ENCODE results near the gene DNASE2.

DNA sequence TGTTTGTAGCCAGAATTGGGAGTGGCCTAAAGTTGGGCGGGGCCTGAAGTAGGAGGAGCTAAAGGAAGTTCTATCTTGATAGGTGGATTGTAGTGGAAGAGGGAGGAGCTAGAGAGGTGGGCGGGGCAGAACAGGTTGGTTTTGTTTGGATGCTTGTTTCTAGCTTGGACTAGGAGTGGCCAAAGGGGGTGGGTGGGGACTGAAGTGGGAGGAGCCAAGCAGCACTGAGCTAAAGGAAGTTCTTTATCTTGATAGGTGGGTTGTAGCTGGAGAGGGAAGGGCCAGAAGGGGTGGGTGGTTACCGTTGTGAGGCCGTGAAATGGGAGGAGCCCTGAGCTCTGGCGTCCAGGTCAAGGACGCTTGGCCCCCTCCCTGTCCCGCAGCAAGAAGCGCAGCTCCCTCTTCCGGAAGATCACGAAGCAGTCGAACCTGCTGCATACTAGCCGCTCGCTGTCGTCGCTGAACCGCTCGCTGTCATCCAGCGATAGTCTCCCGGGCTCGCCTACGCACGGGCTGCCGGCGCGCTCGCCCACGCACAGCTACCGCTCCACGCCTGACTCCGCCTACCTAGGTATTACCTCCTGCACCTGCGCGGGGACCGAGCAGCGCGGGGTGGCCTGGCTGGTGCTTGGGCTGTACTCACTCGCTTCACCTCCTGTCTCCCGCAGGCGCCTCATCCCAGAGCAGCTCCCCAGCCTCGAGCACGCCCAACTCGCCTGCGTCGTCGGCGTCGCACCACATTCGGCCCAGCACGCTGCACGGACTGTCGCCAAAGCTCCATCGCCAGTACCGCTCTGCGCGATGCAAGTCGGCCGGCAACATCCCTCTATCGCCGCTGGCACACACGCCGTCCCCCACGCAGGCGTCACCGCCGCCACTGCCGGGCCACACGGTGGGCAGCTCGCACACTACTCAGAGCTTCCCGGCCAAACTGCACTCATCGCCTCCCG, 8.0 kb downstream of the DNASE2 start:
- TF ChIP-seq, protein P1, sequence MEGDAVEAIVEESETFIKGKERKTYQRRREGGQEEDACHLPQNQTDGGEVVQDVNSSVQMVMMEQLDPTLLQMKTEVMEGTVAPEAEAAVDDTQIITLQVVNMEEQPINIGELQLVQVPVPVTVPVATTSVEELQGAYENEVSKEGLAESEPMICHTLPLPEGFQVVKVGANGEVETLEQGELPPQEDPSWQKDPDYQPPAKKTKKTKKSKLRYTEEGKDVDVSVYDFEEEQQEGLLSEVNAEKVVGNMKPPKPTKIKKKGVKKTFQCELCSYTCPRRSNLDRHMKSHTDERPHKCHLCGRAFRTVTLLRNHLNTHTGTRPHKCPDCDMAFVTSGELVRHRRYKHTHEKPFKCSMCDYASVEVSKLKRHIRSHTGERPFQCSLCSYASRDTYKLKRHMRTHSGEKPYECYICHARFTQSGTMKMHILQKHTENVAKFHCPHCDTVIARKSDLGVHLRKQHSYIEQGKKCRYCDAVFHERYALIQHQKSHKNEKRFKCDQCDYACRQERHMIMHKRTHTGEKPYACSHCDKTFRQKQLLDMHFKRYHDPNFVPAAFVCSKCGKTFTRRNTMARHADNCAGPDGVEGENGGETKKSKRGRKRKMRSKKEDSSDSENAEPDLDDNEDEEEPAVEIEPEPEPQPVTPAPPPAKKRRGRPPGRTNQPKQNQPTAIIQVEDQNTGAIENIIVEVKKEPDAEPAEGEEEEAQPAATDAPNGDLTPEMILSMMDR (conservative IDR thresholded peaks at IDR 0.05 in 1 of 2, IDR thresholded peaks at IDR 0.05 in 1 of 2; ENCODE audit: low read depth in 1 of 2, low read length in 2 of 2): no peak
- peak; percentile 30 for TF ChIP-seq EZH2 (IDR thresholded peaks at IDR 0.05; ENCODE audit: low read length, missing control alignments)
